ENCODE results near the gene LEMD2.

Gene LEMD2

GRCh38 chr6:33751771-33752645 lies 36.9 kb downstream of the LEMD2 start:
- Histone ChIP-seq H3K27me3 (no peaks in the 10 kb centered on the region), H3K36me3 (no peaks in the 10 kb centered on the region), H3K27ac (peak overlapping the region; percentile 35; the same call in 1 of the 2 replicates), H3K4me1 (peaks cover 52% of the 10 kb centered on the region), H3K4me2 (peak overlapping the region; percentile 73), H3K4me3 (no peak overlapping the region), H4K20me1 (peaks cover 11% of the 10 kb centered on the region; the same call in 1 of the 2 replicates), H3K9ac (no peak overlapping the region), H3K9me3 (no peaks in the 10 kb centered on the region)
- TF ChIP-seq Cebpa-rat (IDR thresholded peaks at IDR 0.05) = no peak

GRCh38 chr6:33750244-33750991 lies 38.5 kb downstream of the LEMD2 start:
- no peaks in the 10 kb centered on the region for H3K9me3 ChIP-seq
- TF ChIP-seq Cebpa-rat (IDR thresholded peaks at IDR 0.05) = no peak
- H3K27me3 ChIP-seq = no peaks in the 10 kb centered on the region
- no peak overlapping the region for H3K4me3 ChIP-seq
- peaks cover 54% of the 10 kb centered on the region for H3K4me1 ChIP-seq
- H4K20me1 ChIP-seq = peaks cover 11% of the 10 kb centered on the region; the same call in 1 of the 2 replicates
- H3K9ac ChIP-seq = no peak overlapping the region
- peak overlapping the region; percentile 73 for H3K4me2 ChIP-seq
- no peak overlapping the region for H3K27ac ChIP-seq
- H3K36me3 ChIP-seq = no peaks in the 10 kb centered on the region

GRCh38 chr6:33749401-33749800 lies 39.5 kb downstream of the LEMD2 start:
- no peaks in the 10 kb centered on the region for H3K36me3 ChIP-seq
- no peak overlapping the region for H3K4me3 ChIP-seq
- no peak overlapping the region for H3K27ac ChIP-seq
- H3K4me2 ChIP-seq = no peak overlapping the region
- no peak overlapping the region for H3K9ac ChIP-seq
- 0 out of 2 replicates have a peak, but pooled peaks cover 5% of the 10 kb centered on the region for H4K20me1 ChIP-seq
- no peaks in the 10 kb centered on the region for H3K27me3 ChIP-seq
- peaks cover 50% of the 10 kb centered on the region for H3K4me1 ChIP-seq
- TF ChIP-seq Cebpa-rat (IDR thresholded peaks at IDR 0.05) = no peak
- no peaks in the 10 kb centered on the region for H3K9me3 ChIP-seq

GRCh38 chr6:33748841-33749240 lies 40.1 kb downstream of the LEMD2 start:
- no peaks in the 10 kb centered on the region for H3K36me3 ChIP-seq
- no peak for TF ChIP-seq Cebpa-rat (IDR thresholded peaks at IDR 0.05)
- H3K27ac ChIP-seq = no peak overlapping the region
- H3K27me3 ChIP-seq = no peaks in the 10 kb centered on the region
- 0 out of 2 replicates have a peak, but pooled peaks cover 5% of the 10 kb centered on the region for H4K20me1 ChIP-seq
- peaks cover 46% of the 10 kb centered on the region for H3K4me1 ChIP-seq
- no peak overlapping the region for H3K4me3 ChIP-seq
- H3K4me2 ChIP-seq = no peak overlapping the region
- no peaks in the 10 kb centered on the region for H3K9me3 ChIP-seq
- H3K9ac ChIP-seq = no peak overlapping the region

GRCh38 chr6:33747823-33748222 lies 41.1 kb downstream of the LEMD2 start:
- no peak overlapping the region for H3K4me2 ChIP-seq
- H3K4me3 ChIP-seq = no peak overlapping the region
- H3K27ac ChIP-seq = no peak overlapping the region
- no peaks in the 10 kb centered on the region for H3K36me3 ChIP-seq
- no peaks in the 10 kb centered on the region for H3K27me3 ChIP-seq
- peaks cover 46% of the 10 kb centered on the region for H3K4me1 ChIP-seq
- H3K9ac ChIP-seq = no peak overlapping the region
- 0 out of 2 replicates have a peak, but pooled peaks cover 5% of the 10 kb centered on the region for H4K20me1 ChIP-seq
- no peaks in the 10 kb centered on the region for H3K9me3 ChIP-seq
- no peak for TF ChIP-seq Cebpa-rat (IDR thresholded peaks at IDR 0.05)

GRCh38 chr6:33746651-33747100 lies 42.3 kb downstream of the LEMD2 start, which contains the start of gene IP6K3:
IP6K3 (minus strand) TSS chr6:33746905; CDS start chr6:33735476, 11,429 bp downstream.
- Histone ChIP-seq H3K36me3 (no peaks in the 10 kb centered on the region), H3K4me3 (no peak within 1 kb of the TSS), H3K9ac (0 out of 2 replicates have a peak within 1 kb of the TSS, but pooled peaks have one; percentile 15), H3K27ac (no peak within 1 kb of the TSS), H3K4me2 (peak within 1 kb of the TSS; percentile 12; the same call in 1 of the 2 replicates), H4K20me1 (0 out of 2 replicates have a peak, but pooled peaks cover 5% of the 10 kb centered on the region), H3K9me3 (no peaks in the 10 kb centered on the region), H3K27me3 (no peaks in the 10 kb centered on the region), H3K4me1 (peaks cover 34% of the 10 kb centered on the region)
- TF ChIP-seq Cebpa-rat (IDR thresholded peaks at IDR 0.05) = no peak

- H3K4me3 ChIP-seq = no peak overlapping the region
- no peak overlapping the region for H3K27ac ChIP-seq
- H3K9ac ChIP-seq = no peak overlapping the region
- no peaks in the 10 kb centered on the region for H3K9me3 ChIP-seq
- peaks cover 29% of the 10 kb centered on the region for H3K4me1 ChIP-seq
- TF ChIP-seq Cebpa-rat (IDR thresholded peaks at IDR 0.05) = no peak
- no peaks in the 10 kb centered on the region for H3K27me3 ChIP-seq
- H3K36me3 ChIP-seq = no peaks in the 10 kb centered on the region
- H3K4me2 ChIP-seq = peak overlapping the region; percentile 12; the same call in 1 of the 2 replicates
- 0 out of 2 replicates have a peak, but pooled peaks cover 5% of the 10 kb centered on the region for H4K20me1 ChIP-seq
Measured at GRCh38 chr6:33746036-33746600, 42.8 kb downstream of the LEMD2 start.

GRCh38 chr6:33745548-33745947 lies 43.4 kb downstream of the LEMD2 start:
- Histone ChIP-seq H3K9me3 (no peaks in the 10 kb centered on the region), H3K36me3 (no peaks in the 10 kb centered on the region), H4K20me1 (0 out of 2 replicates have a peak, but pooled peaks cover 5% of the 10 kb centered on the region), H3K4me3 (no peak overlapping the region), H3K9ac (0 out of 2 replicates have a peak overlapping the region, but pooled peaks have one; percentile 15), H3K4me2 (no peak overlapping the region), H3K27ac (0 out of 2 replicates have a peak overlapping the region, but pooled peaks have one; percentile 22), H3K27me3 (no peaks in the 10 kb centered on the region), H3K4me1 (peaks cover 23% of the 10 kb centered on the region)
- no peak for TF ChIP-seq Cebpa-rat (IDR thresholded peaks at IDR 0.05)

GRCh38 chr6:33744895-33745546 lies 43.9 kb downstream of the LEMD2 start:
- Histone ChIP-seq H3K9ac (0 out of 2 replicates have a peak overlapping the region, but pooled peaks have one; percentile 15), H3K27me3 (no peaks in the 10 kb centered on the region), H3K4me1 (peaks cover 18% of the 10 kb centered on the region), H4K20me1 (0 out of 2 replicates have a peak, but pooled peaks cover 5% of the 10 kb centered on the region), H3K36me3 (no peaks in the 10 kb centered on the region), H3K4me2 (no peak overlapping the region), H3K27ac (peak overlapping the region; percentile 22; the same call in 1 of the 2 replicates), H3K9me3 (no peaks in the 10 kb centered on the region), H3K4me3 (no peak overlapping the region)
- TF ChIP-seq Cebpa-rat (IDR thresholded peaks at IDR 0.05) = no peak

Data from BLaER1 (cell line).